Activated CD4-positive, CD25-positive, alpha-beta regulatory T cell treated with anti-CD3 and anti-CD28 coated beads, Interleukin-2, amount 50 U/mL, for 16 hours (primary cell): ENCODE results near the gene NDC80.

Experiments
- DNase-seq: peaks from one replicate; pipeline ENCODE4 v3.0.0-alpha.2; 2020; ENCODE audit warnings: low read depth, low spot score

NDC80 gene

GRCh38 chr18:2557536-2557935 is 13.8 kb upstream of the NDC80 start:
- no peak for DNase-seq

- DNase-seq = no peak
These were observed 12.1 kb upstream of the NDC80 start for GRCh38 chr18:2559249-2559648.

DNA sequence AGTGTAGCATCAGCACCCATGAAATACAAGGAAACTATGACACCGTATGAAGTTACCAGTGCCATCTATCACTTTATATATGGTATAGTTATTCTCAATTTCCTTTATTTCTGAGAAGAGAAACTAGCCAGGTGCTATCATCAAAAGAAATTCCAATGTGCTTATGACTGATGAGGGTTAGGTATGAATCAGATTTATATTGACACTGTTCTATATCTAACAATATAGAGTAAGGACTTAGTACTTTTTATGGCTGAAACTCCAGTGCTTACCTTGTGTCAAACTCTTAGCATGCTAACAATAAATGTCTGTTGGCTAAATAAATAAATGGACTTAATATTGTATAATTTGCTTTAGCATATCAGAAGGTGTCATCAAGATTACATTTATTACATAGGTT is 7.0 kb upstream of the NDC80 start:
- no peak for DNase-seq

DNA sequence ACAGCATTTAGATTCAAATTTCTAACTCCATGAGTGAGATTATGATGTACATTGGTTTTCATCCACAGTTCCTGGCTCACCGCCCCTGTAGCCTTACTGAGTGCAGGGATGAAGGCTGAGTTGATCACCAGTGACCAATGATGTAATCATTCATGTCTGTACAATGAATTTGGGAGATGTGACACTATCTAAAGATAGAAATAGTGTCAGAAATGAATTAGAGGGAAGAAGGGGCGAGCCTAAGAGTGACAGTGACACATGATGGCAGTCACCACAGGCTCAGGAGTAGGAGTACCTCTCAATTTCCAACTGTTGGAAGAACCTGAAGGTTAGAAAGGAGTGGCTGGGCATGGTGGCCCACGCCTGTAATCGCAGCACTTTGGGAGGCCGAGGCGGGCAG is 3.2 kb upstream of the NDC80 start:
- DNase-seq = no peak

DNA sequence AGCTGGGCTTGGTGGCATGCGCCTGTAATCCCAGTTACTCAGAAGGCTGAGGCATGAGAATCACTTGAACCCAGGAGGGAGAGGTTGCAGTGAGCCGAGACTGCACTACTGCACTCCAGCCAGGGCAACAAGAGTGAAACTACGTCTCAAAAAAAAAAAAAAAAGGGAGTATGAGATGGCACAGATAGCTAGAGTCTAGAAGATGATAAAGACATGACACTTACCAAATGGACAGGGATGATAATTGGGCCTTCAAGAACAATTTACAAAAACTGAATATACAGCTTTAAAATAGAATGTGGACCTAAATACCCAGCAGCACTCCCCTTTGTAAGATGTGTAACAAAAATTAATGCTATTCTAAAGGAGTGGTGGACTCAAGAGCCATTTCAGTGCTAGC is 2.8 kb upstream of the NDC80 start:
- DNase-seq = no peak

GRCh38 chr18:2569338-2570207 is 1.8 kb upstream of the NDC80 start:
- DNase-seq = no peak

- peak; percentile 15 for DNase-seq
These were observed 571 bp upstream of the NDC80 start for GRCh38 chr18:2570772-2571199.

DNA sequence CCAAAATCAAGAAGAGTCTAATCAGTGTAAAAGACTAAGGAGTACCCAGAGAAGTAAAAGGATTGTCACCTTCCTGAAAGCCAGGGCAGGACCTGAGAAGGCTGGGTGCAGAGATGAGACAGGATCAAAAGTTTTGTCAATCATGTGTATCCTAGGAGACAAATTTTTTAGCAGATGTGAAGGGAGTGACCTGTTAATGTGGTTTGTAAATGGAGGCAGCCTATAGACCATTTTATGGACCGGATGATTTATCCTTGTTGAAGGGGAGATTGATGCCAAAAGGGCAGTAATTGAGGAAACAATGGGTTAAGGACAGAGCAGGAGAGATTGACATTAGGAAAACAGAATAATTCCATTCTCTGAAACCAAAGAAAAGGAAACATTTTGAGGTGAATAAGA is 813 bp downstream of the NDC80 start:
- no peak for DNase-seq

GRCh38 chr18:2572892-2573291 is 1.5 kb downstream of the NDC80 start:
- no peak for DNase-seq

DNA sequence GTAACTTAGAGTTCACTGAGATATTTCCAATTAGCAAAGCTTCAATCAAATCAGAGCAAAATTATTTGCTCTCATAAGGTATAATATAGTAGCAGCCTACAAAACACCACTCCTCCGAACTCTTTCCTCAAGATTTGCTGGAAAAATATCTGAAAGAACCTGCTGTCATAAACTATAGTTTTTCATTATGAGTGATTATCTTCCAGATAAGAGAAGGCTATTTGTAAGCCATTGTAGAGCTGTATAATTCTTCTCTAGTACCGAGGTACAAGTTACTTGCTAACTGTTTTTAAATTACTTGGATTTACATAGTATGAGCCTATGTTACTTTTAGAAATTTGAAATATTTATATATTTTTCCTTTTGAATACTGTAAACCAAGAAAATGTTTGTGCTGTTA is 2.1 kb downstream of the NDC80 start:
- DNase-seq = no peak

- DNase-seq = no peak
These were observed 16.4 kb downstream of the NDC80 start for GRCh38 chr18:2587788-2588187.

- no peak for DNase-seq
These were observed 17.4 kb downstream of the NDC80 start for GRCh38 chr18:2588666-2589344.

- DNase-seq = no peak
These were observed 18.1 kb downstream of the NDC80 start for GRCh38 chr18:2589345-2590068.

- no peak for DNase-seq
These were observed 18.9 kb downstream of the NDC80 start for GRCh38 chr18:2590303-2590702.

DNA sequence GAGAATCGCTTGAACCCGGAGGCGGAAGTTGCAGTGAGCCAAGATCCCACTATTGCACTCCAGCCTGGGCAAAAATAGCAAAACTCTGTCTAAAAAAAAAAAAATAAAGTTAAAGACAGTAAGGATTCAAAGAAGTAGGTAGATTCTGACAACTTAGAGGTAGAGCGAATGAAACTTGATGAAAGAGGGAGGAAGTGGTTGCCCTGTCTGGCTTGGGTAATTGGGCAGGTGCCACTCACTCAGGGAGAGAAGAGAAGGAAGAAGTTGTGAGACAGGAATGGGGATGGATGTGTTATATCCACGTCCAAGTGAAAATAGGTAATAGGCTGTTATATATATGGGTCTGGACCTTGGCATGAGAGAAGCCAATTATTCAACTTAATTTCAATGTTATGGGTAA is 26.3 kb downstream of the NDC80 start:
- no peak for DNase-seq

GRCh38 chr18:2602844-2603243 is 31.5 kb downstream of the NDC80 start:
- no peak for DNase-seq

GRCh38 chr18:2606335-2606734 is 35.0 kb downstream of the NDC80 start:
- DNase-seq = no peak

- no peak for DNase-seq
These were observed 38.2 kb downstream of the NDC80 start for GRCh38 chr18:2609604-2610003.

DNA sequence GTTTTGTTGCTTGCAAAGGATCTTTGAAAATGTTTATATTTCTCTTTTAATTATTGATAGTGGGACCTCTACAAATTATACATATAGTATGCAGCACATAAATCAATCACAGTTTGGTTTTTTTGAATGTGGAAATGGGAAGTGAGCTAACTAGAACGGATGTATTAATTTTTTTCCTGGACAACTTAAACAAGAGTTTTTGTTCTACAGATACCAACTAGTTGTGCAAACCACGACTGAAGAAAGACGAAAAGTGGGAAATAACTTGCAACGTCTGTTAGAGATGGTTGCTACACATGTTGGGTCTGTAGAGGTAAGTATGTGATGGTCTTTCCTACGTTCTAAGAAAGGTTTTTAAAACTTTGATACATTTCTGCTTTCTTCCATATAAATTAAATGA is 39.2 kb downstream of the NDC80 start:
- DNase-seq = no peak

GRCh38 chr18:2612996-2613395 is 41.6 kb downstream of the NDC80 start:
- DNase-seq = no peak

- no peak for DNase-seq
These were observed 46.1 kb downstream of the NDC80 start for GRCh38 chr18:2617401-2617998.

GRCh38 chr18:2618009-2618408 is 46.7 kb downstream of the NDC80 start:
- DNase-seq = no peak
